RPMI8226 (cell line): ENCODE results near the gene HIPK1.
A peak's percentile ranks its signal among the peaks of the same experiment; 100 is the strongest.
"Not testable (repeated sequence)": the region's sequence is repeated elsewhere in the genome, so short reads cannot be mapped to it uniquely, and the experiment has no call there.

ENCODE experiments used
- DNase-seq: peaks from one replicate; pipeline ENCODE4 v3.0.0-alpha.2; 2015

The HIPK1 gene

DNA sequence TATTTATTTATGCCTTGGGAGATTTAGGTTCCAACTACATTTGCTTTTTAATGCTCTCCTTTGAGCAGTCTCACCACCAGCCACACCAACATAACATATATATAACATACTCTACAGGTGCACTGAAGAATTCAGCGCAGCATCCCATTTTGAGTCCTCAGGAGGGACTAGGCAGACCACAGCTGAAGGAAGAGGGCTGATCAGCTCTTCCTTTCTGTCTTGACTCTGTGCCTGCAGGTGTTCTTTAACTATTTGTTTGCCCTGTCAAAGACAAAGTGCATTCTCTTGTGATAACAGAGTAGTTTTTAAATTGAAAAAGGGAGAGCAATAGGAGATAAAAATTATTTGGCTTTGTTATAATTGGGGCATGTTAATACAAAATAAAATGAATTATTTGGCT lies 17.0 kb downstream of the HIPK1 start:
- no peak for DNase-seq

DNA sequence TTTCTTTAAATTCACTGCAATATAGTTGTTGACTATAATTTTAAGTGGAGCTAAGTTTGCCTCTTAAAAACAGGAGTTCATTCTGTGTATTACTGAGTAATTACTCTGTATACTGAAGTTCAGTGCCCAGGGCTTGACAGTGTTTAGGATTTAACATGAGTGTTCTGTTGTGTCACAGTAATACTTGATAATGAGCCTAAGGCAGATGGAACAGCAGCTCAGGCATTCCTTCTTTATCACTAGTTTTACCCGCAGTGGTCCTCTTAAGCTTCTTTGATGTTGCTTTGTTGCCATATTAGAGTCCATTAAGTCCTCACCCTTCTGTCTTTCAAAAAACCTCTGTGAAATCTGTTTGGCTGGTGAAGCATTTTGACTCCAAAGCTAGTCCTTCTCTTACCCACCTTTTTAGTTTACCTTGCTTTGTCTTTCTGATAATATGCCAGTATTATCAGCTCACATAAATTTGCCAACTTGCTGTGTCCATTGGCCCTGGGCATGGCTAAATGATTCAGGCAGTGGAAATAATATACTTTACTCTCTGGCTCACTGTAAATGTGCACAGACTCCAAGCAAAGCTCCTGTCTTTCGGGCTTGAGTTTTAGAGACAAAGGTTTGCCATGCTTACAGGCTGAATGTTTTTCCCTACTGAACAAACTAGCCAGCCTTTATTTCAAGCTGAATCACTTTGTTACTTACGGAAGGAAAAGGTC lies 17.7 kb downstream of the HIPK1 start:
- no peak for DNase-seq

DNA sequence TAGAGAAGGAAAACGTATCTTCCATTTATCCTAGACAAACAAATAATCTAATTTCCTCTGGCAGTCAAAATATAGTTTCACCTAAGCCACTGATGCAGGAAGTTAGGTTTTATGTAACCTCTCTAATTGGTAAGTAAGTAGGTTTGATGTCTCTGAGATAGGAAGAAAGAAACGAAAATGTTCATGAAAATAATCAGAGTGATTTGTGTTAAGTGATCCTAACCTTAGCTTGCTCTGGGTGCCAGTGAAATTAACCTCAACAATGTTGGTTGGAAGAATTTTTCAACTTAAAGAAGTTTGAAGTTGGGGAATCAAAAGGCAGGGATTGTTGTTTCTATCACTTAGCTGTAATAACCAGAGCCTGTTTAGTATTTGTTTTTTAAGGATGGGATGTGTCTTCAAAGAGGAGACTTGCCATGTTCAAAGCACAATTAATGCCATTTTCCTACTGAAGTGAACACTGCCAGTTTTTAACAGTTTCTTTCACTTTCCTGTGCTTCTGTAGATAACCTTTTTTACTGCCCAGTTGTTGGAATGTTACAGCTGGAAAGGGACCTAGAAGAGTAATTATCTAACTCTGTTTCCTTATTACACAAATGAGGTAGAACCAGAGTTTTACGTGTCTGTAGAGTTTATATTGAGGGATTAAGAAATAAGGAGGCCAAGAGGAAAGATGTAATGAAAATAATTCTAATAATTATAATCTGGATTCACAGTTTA lies 18.4 kb downstream of the HIPK1 start:
- DNase-seq = no peak

DNA sequence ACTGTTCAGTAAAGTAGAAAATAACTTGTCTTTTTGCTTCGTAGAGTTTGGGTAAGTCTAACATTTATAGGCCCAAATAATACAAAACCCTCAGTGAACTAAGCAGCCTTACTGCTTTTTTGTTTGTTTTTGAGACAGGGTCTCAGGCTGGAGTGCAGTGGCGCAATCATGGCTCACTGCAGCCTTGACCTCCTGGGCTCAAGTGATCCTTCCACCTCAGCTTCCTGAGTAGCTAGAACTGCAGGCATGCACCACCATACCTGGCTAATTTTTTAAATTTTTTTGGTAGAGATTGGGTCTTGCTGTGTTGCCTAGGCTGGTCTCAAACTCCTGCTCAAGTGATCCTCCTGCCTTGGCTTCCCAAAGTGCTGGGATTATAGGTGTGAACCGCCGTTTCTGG lies 19.0 kb downstream of the HIPK1 start:
- DNase-seq = not testable (repeated sequence)

DNA sequence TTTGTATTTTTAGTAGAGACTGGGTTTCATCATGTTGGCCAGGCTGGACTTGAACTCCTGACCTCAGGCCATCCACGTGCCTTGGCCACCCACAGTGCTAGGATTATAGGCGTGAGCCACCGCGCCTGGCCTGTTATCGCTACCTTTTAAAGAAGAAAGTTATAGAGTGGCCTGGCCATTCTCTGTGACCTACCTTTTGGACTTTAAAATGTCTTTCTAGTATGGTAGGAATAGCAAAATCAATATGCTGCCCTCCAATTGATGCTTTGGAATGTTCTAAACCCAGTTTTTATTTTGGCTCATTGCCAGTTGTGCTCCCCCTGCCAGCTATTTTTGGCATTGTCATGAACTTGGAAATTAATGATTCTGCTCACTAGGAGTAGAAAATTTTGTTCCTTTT lies 19.9 kb downstream of the HIPK1 start:
- no peak for DNase-seq

DNA sequence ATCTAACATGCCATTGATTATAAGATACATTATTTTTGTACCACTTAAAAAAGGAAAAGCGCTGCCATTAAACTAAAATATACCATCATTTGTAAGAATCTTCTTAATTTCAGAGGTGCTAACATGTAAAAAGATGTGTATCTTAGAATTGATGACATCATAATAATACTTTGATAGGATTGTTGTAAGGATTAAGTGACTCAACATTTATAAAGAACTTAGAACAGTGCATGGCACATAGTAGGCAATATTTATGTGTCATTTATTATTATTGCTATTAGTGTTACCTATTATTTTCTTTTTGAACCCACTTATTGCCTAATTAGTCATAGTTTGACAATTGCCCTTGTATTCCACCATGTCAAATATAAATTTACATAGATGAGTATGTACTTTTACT lies 21.8 kb downstream of the HIPK1 start:
- no peak for DNase-seq

DNA sequence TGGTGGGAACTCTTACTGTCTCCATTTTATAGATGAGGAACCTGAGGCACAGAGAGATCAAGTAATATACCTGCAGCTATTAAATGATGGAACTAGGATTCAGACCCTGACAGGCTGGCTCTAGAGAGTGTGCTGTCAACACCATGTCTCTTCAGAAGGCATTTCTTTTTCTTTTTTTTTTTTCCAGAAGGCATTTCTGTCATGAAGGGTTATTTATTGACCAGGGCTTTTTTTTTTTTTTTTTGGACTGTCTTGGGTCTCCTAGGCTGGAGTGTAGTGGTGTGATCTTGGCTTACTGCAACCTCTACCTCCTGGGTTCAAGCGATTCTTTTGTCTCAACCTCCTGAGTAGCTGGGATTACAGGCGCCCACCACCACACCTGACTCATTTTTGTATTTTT lies 22.6 kb downstream of the HIPK1 start:
- no peak for DNase-seq

DNA sequence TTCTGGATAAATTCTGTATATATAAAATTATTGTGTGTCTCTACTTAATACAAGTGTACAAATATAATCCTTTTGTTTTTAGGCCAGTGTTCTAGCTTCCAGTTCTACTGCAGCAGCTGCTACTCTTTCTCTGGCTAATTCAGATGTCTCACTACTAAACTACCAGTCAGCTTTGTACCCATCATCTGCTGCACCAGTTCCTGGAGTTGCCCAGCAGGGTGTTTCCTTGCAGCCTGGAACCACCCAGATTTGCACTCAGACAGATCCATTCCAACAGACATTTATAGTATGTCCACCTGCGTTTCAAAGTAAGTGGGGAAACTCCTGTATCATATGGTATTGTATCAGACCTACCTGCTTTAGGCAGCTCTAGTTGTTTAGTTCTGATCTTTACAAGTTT lies 28.9 kb downstream of the HIPK1 start:
- DNase-seq = no peak

DNA sequence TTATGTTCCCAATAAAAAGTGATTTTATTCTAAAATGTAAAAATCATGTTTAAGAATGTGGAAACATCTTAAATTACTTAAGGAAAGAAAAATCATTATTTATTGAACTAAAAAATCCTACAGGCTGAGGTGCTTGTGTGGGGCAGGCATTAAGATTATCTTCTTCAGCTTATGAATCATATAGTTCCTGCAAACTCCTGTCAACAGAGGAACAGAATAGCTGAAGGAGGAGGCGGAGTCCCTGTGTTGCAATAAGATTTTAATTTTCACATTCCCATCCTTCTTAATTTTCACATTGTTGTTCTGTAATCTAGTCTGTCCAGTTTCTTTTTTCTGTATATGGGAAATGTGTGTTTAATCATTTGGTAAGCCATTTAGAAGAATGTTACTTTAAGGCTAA lies 29.6 kb downstream of the HIPK1 start:
- DNase-seq = no peak

DNA sequence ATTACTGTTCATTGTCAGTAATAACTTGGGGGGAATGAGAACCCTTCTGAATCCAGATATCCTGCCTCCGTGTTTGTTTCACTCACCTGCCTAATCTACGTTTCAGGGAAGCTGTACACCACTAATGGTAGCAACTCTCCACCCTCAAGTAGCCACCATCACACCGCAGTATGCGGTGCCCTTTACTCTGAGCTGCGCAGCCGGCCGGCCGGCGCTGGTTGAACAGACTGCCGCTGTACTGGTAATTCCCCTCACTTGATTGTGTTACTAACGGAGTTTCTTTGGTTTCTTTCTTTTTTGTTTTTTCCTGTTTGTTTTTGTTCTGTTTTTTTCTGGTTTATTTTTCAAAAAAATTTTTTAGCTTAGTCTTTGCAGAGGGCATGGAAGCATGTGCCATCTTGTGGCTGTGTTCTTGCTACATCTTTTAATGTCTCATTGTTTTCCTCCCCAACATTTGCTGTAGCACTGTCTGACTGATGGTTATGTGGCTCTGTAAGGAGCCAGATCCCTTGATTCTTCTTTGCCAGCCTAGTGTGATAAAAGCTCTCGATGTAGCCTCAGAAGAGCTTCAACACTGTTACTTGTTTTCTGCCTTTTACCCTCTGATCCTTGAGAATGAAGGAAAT lies 34.3 kb downstream of the HIPK1 start:
- no peak for DNase-seq

DNA sequence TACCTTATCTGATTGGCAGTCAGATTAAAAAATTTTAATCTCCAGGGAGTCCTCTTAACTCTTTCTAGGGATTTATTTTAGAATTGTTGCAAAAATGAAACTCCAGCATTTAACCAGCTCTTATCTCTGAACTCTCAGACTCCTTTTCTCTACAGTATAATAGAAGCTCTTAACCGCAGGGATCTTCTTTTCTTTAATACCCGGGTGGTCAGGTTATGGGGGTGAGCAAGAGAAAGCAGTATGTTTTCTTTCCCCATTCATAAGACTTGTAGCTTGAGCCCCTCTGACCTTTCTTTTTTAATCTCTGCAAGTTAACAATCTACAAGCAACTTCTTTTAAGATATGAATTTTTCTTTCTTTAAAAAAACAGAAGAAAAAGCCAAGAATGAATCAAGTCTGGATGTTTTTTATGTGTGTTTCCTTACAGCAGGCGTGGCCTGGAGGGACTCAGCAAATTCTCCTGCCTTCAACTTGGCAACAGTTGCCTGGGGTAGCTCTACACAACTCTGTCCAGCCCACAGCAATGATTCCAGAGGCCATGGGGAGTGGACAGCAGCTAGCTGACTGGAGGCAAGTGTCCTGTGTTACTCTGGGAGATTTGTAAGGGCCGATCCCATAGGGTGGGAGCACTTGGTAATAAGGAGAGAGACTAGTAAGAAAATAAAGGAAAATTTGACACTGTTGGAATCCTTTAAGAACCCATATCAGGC lies 36.7 kb downstream of the HIPK1 start:
- no peak for DNase-seq

DNA sequence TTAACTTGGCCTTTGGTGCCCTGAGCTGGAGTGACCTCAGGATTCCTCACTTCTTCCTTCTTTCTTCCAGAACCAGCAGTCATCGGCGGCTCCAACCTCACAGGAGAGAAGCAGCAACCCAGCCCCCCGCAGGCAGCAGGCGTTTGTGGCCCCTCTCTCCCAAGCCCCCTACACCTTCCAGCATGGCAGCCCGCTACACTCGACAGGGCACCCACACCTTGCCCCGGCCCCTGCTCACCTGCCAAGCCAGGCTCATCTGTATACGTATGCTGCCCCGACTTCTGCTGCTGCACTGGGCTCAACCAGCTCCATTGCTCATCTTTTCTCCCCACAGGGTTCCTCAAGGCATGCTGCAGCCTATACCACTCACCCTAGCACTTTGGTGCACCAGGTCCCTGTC lies 43.8 kb downstream of the HIPK1 start:
- DNase-seq = no peak

DNA sequence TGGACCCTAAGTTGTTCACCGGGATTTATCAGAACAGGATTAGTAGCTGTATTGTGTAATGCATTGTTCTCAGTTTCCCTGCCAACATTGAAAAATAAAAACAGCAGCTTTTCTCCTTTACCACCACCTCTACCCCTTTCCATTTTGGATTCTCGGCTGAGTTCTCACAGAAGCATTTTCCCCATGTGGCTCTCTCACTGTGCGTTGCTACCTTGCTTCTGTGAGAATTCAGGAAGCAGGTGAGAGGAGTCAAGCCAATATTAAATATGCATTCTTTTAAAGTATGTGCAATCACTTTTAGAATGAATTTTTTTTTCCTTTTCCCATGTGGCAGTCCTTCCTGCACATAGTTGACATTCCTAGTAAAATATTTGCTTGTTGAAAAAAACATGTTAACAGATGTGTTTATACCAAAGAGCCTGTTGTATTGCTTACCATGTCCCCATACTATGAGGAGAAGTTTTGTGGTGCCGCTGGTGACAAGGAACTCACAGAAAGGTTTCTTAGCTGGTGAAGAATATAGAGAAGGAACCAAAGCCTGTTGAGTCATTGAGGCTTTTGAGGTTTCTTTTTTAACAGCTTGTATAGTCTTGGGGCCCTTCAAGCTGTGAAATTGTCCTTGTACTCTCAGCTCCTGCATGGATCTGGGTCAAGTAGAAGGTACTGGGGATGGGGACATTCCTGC lies 46.2 kb downstream of the HIPK1 start:
- DNase-seq = no peak

DNA sequence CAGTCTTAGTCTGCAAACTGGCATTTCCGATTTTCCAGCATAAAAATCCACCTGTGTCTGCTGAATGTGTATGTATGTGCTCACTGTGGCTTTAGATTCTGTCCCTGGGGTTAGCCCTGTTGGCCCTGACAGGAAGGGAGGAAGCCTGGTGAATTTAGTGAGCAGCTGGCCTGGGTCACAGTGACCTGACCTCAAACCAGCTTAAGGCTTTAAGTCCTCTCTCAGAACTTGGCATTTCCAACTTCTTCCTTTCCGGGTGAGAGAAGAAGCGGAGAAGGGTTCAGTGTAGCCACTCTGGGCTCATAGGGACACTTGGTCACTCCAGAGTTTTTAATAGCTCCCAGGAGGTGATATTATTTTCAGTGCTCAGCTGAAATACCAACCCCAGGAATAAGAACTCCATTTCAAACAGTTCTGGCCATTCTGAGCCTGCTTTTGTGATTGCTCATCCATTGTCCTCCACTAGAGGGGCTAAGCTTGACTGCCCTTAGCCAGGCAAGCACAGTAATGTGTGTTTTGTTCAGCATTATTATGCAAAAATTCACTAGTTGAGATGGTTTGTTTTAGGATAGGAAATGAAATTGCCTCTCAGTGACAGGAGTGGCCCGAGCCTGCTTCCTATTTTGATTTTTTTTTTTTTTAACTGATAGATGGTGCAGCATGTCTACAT lies 47.6 kb downstream of the HIPK1 start:
- no peak for DNase-seq

DNA sequence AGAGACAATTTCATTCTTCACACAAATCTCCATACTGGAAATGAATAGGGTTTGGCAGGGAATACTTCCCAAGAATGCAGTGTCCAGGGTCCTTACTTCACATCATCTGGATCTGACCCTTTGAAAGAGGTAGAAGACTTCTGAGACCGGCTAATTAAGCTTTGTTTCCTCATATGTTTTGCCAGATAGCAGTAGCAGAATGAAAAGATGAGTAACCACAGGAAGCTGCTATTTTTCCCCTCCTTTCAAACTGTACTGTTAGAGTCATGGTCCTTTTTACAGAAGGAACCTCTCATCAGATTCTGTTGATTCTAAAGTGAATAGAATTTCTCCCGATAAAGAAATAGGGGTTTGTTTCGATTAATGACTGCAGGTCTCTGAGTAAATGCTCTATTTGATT lies 48.8 kb downstream of the HIPK1 start:
- DNase-seq = no peak

DNA sequence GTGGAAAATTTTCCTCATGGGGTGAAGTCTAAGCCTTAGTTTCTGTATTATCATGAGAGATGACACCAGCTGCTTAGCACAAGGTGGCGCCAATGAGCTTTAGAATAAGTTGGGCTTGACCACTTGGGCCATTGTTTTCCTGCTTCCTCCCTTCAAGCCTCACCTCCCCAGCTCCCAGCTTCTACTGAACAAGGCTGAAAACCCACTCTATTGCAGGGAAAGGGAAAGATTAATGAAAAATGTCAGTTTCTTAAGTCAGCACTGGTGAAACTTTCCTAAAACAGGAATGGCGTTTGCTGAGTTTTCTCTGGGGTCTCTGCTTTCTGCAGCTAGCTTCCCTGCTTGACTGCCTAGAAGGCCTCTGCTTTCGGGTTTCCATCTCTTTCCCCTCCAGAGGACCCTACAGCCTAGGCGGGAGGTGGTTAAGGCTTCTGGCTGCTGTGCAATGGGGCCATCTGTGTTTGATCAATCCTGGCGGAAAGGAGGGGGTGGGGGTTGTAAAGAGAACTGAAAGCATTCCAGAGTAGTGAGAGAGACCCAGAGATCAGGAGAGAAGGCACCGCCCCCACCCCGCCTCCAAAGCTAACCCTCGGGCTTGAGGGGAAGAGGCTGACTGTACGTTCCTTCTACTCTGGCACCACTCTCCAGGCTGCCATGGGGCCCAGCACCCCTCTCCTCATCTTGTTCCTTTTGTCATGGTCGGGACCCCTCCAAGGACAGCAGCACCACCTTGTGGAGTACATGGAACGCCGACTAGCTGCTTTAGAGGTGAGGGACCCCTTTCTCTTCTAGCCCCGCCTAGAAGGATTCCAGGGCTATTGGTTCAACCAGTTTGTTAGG lies 50.0 kb downstream of the HIPK1 start, which contains the start of gene OLFML3:
Gene OLFML3, plus strand, starts transcription at position 612 of the 840 bp plus-strand sequence. Its CDS starts 43 bp downstream, at position 655.
- peak; percentile 66 for DNase-seq

DNA sequence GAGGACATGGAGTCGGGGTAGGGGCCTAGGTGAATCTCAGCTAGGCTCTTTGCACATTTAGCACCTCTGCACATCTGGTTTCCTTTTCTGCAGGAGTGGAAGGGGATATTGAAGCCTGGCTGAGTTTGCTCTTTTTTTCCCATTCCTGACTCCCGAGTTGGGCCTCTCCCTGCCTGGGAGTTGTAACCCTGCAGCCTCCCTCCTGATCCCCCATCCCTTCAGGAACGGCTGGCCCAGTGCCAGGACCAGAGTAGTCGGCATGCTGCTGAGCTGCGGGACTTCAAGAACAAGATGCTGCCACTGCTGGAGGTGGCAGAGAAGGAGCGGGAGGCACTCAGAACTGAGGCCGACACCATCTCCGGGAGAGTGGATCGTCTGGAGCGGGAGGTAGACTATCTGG lies 51.0 kb downstream of the HIPK1 start:
- no peak for DNase-seq

DNA sequence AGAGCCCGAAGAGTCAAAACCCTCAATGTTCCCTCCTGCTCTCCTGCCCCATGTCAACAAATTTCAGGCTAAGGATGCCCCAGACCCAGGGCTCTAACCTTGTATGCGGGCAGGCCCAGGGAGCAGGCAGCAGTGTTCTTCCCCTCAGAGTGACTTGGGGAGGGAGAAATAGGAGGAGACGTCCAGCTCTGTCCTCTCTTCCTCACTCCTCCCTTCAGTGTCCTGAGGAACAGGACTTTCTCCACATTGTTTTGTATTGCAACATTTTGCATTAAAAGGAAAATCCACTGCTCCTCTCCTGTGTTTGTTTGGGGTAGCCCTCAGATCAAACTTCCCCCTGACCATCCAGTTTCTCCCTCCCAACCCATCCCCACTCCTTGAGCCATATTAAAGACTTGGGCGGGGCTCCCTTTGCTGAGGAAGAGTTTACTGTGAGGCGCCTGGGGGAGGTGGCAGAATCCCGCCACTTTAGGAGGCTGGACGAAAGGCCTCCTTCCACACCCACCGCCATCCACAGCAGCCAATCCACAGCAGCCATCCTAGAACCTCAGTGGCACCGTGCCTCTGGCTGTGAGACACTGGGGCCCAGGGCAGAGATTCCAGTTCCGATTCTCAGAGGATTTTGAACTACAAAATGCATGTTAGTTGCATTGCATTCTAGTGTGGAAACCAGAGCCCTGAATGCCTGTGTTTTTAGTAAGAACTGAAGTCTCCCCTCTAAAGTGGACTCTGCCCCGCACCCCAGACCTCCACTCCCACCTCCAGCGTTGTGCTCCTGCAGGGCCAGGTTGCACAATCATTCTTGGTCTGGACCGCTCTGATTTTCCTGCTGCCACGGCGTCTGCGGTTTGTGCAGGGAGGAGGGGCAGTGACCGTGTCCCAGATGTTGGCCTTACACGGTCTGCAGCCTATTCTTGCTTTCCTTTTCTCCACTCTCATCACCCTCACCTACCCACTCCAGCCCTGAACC lies 53.1 kb downstream of the HIPK1 start:
- peak; percentile 35 for DNase-seq

DNA sequence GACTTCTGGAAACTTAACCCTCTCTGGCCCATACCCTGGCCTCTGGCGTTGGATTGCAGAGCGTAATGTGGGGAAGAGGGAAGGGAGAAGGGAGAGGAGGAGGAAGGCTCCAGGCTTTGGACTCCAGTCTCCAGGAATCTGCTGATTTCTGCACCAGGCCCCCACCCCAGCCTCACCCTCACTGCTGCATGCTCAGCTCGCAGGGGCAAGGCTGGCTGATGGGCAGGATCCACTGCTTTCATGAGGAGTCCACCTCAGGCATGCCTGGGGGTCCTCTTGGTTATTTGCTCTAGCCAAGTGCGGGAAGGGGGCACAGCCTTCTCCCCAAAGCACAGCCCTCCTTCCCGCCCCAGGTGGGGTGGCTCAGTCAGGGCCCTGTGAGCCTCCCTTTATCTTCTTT lies 53.8 kb downstream of the HIPK1 start:
- no peak for DNase-seq

DNA sequence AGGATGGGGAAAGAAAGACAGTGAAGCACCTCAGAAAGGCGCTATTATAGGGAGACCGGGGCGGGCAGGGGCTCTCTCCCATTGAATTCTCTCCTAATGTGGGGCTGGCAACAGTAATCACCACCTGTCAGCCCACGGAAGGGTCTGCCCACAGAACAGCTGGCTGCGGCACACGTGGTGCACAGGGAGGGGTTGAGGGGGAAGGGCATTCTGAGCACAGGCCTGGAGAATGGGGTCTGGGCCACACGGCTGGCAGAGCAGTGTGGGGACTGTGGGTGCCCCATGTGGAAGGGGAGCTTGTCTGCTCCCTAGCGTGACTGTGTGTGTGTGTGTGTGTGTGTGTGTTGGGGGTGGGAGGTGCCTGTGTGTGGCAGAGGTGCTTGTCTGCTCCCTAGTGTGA lies 54.3 kb downstream of the HIPK1 start:
- DNase-seq = no peak
